Natural killer cell (primary cell): ENCODE data around the gene ITPRID2. TPM values are rescaled to one million over a fixed set of nuclear protein-coding genes. Genes with fewer than 3 reads are reported as not detected.

Experiments used
- ATAC-seq, 3 donors: fragments of 150-1000 bp in 2 of 3; fragments of 200-7000 bp in 1 of 3; cut with Tn5 transposase; 1 replicate in 1 of 3; 2 replicates in 2 of 3; pipeline ENCODE4 v1.10.0; 2021; ENCODE audit warnings: mild to moderate bottlenecking in 2 of 3, moderate library complexity in 2 of 3
- DNase-seq, 2 donors: peaks; one replicate each; pipeline versions ENCODE4 v3.0.0 to v3.0.0-alpha.2; 2013 to 2021; ENCODE audit warnings: mixed read lengths in 1 of 2
- H3K27ac ChIP-seq: one replicate; pipeline ENCODE4 v1.5.1; 2013; ENCODE audit warnings: mild to moderate bottlenecking, low read length
- H3K27me3 ChIP-seq: one replicate; pipeline ENCODE4 v1.6.1; 2013; ENCODE audit warnings: low read length; ENCODE audit not compliant: control insufficient read depth, insufficient read depth
- H3K36me3 ChIP-seq: one replicate; pipeline ENCODE4 v1.6.1; 2013; ENCODE audit warnings: low read length; ENCODE audit not compliant: control insufficient read depth, insufficient read depth
- H3K4me1 ChIP-seq: one replicate; pipeline ENCODE4 v1.6.1; 2013; ENCODE audit warnings: low read length; ENCODE audit not compliant: control insufficient read depth, insufficient read depth
- H3K4me3 ChIP-seq: one replicate; pipeline ENCODE4 v1.5.1; 2013; ENCODE audit warnings: low read length
- H3K9me3 ChIP-seq: one replicate; pipeline ENCODE4 v1.6.1; 2013; ENCODE audit warnings: low read length; ENCODE audit not compliant: control insufficient read depth, insufficient read depth
- H3K27ac Mint-ChIP-seq, 2 donors: one replicate each; pipeline ENCODE4 v1.8.0; 2022; ENCODE audit warnings: mild to moderate bottlenecking in 2 of 2, mixed read lengths in 2 of 2, moderate library complexity in 1 of 2
- H3K27me3 Mint-ChIP-seq, 2 donors: one replicate each; pipeline ENCODE4 v1.8.0; 2022; ENCODE audit warnings: low read depth in 2 of 2, mixed read lengths in 2 of 2
- H3K36me3 Mint-ChIP-seq: one replicate; pipeline ENCODE4 v1.8.0; 2022; ENCODE audit warnings: mixed read lengths
- H3K4me1 Mint-ChIP-seq, 2 donors: one replicate each; pipeline ENCODE4 v1.8.0; 2022; ENCODE audit warnings: mixed read lengths in 2 of 2
- H3K4me3 Mint-ChIP-seq: one replicate; pipeline ENCODE4 v1.8.0; 2022; ENCODE audit warnings: mild to moderate bottlenecking, moderate library complexity, mixed read lengths
- H3K9me3 Mint-ChIP-seq, 2 donors: one replicate each; pipeline ENCODE4 v1.8.0; 2022; ENCODE audit warnings: mixed read lengths in 2 of 2
- CTCF ChIP-seq: fragments of 200-600 bp; IDR thresholded peaks from one replicate; pipeline ENCODE4 v1.8.0; 2022; ENCODE audit warnings: antibody characterized with exemption
- WGBS: methylation state at CpG from one replicate; pipeline ENCODE4 v1.1.7; 2013; ENCODE audit warnings: missing lambda C conversion rate; ENCODE audit not compliant: insufficient coverage; 5-methylcytosine and 5-hydroxymethylcytosine counted together
- intact Hi-C: fragments of 100-400 bp; cut with micrococcal nuclease; formaldehyde crosslinking; loops from one replicate; pipeline ENCODE4 v1.14.2; 2022
- total RNA-seq, 4 donors: library from RNA; stranded (reverse); fragments of 120-200 nt in 1 of 4; gene quantifications; one replicate each; pipeline versions ENCODE4 v1.2.3 to v1.2.4, GENCODE V29; 2013 to 2022

Gene ITPRID2
- total RNA-seq, 3 donors from 2014 or later (not counting 1 experiment from before 2014, with no cell fraction given): 63.7 to 89.6 (median 65.8) TPM

GRCh38 chr2:181877181-181877664, 14.3 kb upstream of the ITPRID2 start:
- Histone ChIP-seq H3K9me3 (no peaks in the 10 kb centered on the region), H3K4me1 (no peaks in the 10 kb centered on the region), H3K27me3 (peaks cover 6% of the 10 kb centered on the region), H3K36me3 (no peaks in the 10 kb centered on the region), H3K4me3 (no peak overlapping the region), H3K27ac (no peak overlapping the region)
- intact Hi-C loops: no loop called here
- TF ChIP-seq CTCF: no peak
- ATAC-seq (no peak), DNase-seq (no peak)
- WGBS: 65% methylated on average over 1 of the region's 2 CpGs
- H3K4me1 Mint-ChIP-seq: no peaks in the 10 kb centered on the region
- peaks cover 4 to 7% of the 10 kb centered on the region in 2 donors for H3K27me3 Mint-ChIP-seq
- H3K27ac Mint-ChIP-seq: no peak overlapping the region
- H3K4me3 Mint-ChIP-seq: no peak overlapping the region
- H3K9me3 Mint-ChIP-seq: no peaks in the 10 kb centered on the region
- H3K36me3 Mint-ChIP-seq: no peaks in the 10 kb centered on the region

GRCh38 chr2:181878448-181878847, 13.1 kb upstream of the ITPRID2 start:
- H3K27ac Mint-ChIP-seq: no peak overlapping the region
- DNase-seq: no peak
- H3K27me3 Mint-ChIP-seq: peaks cover 2 to 7% of the 10 kb centered on the region in 2 donors
- H3K9me3 Mint-ChIP-seq: no peaks in the 10 kb centered on the region
- 75% methylated on average over 1 of the region's 2 CpGs for WGBS
- no peaks in the 10 kb centered on the region for H3K9me3 ChIP-seq
- H3K4me1 Mint-ChIP-seq: no peaks in the 10 kb centered on the region
- H3K4me3 ChIP-seq: no peak overlapping the region
- H3K36me3 Mint-ChIP-seq: no peaks in the 10 kb centered on the region
- H3K4me1 ChIP-seq: no peaks in the 10 kb centered on the region
- no peaks in the 10 kb centered on the region for H3K36me3 ChIP-seq
- intact Hi-C loops: no loop called here
- TF ChIP-seq CTCF: no peak
- H3K4me3 Mint-ChIP-seq: no peak overlapping the region
- peaks cover 7% of the 10 kb centered on the region for H3K27me3 ChIP-seq
- no peak overlapping the region for H3K27ac ChIP-seq
- ATAC-seq: no peak

GRCh38 chr2:181879295-181879694, 12.2 kb upstream of the ITPRID2 start:
- TF ChIP-seq CTCF: no peak
- DNase-seq (no peak), ATAC-seq (no peak)
- Mint-ChIP-seq H3K27me3 (peaks cover 2 to 12% of the 10 kb centered on the region in 2 donors), H3K4me3 (no peak overlapping the region), H3K9me3 (no peaks in the 10 kb centered on the region), H3K27ac (no peak overlapping the region), H3K4me1 (no peaks in the 10 kb centered on the region), H3K36me3 (no peaks in the 10 kb centered on the region)
- intact Hi-C loops: no loop called here
- no peaks in the 10 kb centered on the region for H3K9me3 ChIP-seq
- no peak overlapping the region for H3K4me3 ChIP-seq
- H3K36me3 ChIP-seq: no peaks in the 10 kb centered on the region
- no peak overlapping the region for H3K27ac ChIP-seq
- no peaks in the 10 kb centered on the region for H3K4me1 ChIP-seq
- peaks cover 8% of the 10 kb centered on the region for H3K27me3 ChIP-seq
- WGBS: 80% methylated on average over 1 of the region's 2 CpGs
